ENCODE results near the gene GCNT2.
"Not testable (repeated sequence)": the region's sequence is repeated elsewhere in the genome, so short reads cannot be mapped to it uniquely, and the experiment has no call there.

The GCNT2 gene

GRCh38 chr6:10552270-10552810 is 31.2 kb downstream of the GCNT2 start:
- no peak for DNase-seq

- DNase-seq: no peak
Observed at GRCh38 chr6:10553871-10554270, 32.7 kb downstream of the GCNT2 start.

GRCh38 chr6:10554826-10555225 is 33.7 kb downstream of the GCNT2 start:
- no peak for DNase-seq

GRCh38 chr6:10555625-10556309 is 34.6 kb downstream of the GCNT2 start:
- DNase-seq: no peak

DNA sequence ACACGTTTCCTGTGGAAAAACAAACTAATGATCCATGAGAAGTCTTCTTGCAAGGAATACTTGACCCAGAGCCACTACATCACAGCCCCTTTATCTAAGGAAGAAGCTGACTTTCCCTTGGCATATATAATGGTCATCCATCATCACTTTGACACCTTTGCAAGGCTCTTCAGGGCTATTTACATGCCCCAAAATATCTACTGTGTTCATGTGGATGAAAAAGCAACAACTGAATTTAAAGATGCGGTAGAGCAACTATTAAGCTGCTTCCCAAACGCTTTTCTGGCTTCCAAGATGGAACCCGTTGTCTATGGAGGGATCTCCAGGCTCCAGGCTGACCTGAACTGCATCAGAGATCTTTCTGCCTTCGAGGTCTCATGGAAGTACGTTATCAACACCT is 35.4 kb downstream of the GCNT2 start:
- DNase-seq: no peak

GRCh38 chr6:10556992-10557391 is 35.8 kb downstream of the GCNT2 start:
- no peak for DNase-seq

DNA sequence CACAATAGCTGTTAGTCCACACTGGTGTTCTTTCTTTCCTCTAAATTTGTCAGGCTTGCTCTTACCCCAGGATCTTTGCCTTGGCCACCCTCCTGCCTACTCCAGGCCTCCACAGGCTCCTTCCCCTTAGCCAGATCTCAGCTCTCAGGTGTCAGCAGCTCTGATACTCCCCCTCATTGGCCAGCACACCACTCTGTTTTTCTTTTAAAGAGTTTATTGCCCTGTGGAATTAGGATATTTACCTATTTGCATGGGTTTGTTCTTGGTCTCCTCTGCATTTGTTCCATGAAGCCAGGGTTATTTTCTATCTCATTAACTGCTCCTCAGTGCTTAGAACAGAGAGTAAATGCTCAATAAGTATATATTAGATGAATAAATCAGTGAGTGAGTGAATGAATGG is 36.8 kb downstream of the GCNT2 start:
- DNase-seq: no peak

- no peak for DNase-seq
Observed at GRCh38 chr6:10558565-10558964, 37.4 kb downstream of the GCNT2 start.

GRCh38 chr6:10559522-10560152 is 38.5 kb downstream of the GCNT2 start:
- DNase-seq: no peak

DNA sequence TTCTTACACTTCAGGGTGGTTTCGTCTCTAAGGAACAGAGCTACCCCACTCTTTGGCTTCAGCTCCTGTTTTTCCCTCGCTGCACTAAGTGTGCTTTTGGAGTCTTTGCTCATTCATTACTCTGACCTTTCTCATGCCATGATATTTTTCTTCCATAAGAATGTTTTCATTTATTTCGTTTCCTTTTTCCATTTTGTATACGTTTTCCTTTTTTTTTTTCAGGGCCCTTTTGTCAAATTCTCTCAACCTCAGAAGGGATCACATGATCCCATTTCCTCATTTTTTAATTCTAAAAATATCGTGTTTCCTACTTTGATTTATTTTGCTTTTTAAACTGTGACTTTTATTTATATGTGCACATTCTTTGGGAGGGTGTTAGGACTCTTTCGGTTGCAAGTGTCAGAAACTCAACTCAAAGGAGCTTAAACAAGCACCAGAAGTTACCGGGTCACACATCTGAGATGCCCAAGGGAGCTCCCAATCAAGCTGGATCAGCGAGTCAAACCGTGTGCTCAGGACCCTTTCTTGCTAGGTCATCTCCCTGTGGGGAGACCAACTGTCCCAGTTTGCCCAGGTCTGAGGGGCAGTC is 40.6 kb downstream of the GCNT2 start:
- no peak for DNase-seq

GRCh38 chr6:10564975-10565673 is 44.0 kb downstream of the GCNT2 start:
- no peak for DNase-seq

DNA sequence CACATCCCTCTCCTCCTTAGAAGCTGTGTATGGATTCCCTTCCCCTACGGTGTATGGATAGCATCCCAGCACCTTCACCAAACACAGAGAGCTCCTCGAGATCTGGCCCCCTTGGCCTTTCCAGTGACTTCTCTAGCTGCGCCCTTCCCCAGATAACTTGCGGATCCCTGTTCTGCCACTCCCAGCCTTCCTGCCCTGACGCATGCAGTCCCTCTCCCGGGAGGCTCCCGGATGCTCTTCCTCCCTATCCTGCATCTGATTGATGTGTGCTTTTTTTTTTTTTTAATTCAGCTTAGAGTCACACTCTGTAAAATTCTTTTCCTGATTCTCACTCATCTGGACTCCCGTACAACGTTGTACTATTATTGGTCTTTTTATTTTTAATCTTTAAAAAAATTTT is 44.8 kb downstream of the GCNT2 start:
- no peak for DNase-seq

GRCh38 chr6:10567256-10568026 is 46.3 kb downstream of the GCNT2 start:
- no peak for DNase-seq

DNA sequence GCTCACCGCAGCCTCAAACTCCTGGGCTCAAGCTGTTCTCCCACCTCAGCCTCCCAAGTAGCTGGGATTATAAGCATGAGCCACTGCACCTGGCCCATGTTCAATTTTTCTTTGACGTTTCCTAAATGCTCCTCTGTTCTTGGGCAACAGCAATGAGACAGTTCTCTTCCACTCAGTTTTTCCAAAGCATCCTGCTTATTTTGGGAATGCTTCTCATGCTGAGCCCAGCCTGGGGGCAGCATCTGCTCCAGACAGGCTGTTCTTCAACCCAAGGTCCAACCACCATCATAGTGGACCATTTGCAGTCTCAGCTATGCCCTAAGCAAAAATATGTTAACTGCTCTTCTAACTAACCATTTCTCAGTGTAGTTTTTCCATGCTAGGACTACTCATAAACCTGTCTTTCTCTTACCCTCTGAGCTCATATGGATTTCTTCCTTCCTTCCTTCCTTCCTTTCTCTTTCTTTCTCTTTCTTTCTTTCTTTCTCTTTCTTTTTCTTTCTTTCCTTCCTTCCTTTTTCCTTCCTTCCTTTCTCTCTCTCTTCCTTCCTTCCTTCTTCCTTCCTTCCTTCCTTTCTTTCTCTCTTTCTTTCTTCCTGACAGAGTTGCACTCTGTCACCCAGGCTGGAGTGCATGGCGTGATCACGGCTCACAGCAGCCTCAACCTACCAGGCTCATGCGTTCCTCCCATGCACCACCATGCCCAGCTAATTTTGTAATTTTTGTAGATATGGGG is 48.4 kb downstream of the GCNT2 start:
- no peak for DNase-seq

DNA sequence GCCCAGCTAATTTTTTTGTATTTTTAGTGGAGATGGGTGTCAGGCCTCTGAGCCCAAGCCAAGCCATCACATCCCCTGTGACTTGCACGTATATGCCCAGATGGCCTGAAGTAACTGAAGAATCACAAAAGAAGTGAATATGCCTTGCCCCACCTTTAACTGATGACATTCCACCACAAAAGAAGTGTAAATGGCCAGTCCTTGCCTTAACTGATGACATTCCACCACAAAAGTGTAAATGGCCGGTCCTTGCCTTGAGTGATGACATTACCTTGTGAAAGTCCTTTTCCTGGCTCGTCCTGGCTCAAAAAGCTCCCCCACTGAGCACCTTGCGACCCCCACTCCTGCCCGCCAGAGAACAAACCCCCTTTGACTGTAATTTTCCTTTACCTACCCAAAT is 54.4 kb downstream of the GCNT2 start:
- DNase-seq: not testable (repeated sequence)

DNA sequence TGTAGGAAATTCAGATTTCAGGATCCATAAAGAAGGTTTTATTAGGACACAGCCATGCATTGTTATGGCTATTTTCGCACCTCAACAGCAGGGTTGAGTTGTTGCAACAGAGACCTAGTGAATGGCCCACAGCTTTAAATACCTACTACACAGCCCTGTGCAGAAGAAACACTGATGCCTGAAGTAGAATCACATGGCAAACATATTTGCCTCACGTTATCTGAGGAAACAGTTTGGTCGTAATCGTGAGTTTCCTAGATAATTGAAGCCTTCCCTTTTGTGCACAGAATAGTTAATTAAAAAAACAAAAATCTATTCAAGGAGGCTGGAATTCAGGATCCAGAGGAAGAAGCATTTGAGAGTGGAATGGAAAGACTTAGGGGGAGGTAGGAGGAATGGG is 55.1 kb downstream of the GCNT2 start:
- DNase-seq: no peak

- DNase-seq: no peak
Observed at GRCh38 chr6:10577112-10577511, 56.0 kb downstream of the GCNT2 start.

DNA sequence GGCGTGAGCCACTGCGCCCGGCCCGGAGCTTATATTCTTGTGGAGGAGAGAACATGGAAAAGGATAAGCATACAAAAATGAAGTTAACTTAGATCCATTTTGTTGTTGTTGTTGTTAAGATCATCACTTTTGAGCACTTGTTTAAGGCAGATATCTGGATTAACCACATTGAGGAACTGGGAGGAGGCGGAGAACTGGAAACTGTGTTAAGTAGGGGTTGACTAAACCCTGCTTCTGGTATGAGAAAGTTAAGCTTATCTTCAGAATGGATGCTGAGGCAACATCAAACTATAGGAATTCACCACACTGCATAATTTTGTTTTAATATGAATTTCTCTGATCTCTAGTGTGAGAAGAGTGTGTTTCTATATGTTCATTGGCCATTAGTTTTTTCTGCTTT is 57.6 kb downstream of the GCNT2 start:
- DNase-seq: no peak

DNA sequence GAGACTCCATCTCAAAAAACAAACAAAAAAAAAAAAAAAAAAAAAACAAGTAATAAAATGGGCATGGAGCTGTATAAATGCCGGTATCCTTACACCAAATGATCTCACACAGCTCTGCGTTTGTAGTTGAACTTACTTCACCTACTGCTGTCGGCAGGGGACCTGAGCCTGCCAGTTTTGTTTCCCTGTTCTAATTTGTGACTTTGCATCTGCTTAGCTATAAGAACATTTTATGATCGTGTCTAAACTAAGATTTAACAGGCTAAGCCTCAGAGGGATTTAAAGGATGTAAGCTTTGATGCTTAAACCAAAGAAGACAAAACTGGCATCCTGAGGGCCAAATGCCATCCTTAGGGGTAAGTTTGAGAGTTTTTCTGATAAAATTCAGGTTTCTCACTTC is 58.7 kb downstream of the GCNT2 start:
- no peak for DNase-seq

DNA sequence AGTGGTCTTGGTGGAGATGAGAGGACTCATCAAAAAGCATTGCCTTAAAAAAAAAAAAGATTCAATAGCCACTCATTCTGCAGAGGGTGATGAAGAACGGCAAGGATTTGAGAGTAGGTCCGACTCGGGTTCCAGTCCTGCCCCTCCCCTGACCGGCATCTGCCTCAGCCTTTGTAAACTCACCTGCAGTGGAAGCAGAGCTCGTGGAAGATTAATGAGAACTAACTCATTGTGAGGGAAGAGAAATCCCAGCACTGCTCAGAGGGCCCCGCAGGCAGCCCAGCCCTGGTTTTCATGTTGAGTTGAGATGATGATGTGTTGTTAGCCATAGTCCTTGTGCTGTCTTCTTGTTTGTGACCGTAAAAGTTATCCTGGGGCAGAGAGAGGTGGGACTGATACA is 59.4 kb downstream of the GCNT2 start:
- no peak for DNase-seq

DNA sequence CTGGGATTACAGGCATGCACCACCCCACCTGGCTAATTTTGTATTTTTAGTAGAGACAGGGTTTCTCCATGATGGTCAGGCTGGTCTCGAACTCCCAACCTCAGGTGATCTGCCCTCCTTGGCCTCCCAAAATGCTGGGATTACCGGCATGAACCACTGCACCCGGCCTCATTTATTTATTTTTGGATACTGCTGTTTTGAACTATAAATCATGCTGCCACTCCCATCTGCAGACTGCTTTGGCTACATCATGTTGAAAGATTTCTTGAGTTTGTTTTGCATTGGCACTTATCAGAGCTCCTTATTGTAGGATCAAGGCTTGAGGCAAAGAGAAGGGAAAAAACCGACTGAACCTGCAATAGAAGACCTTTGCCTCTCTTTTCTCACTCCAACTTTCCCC is 60.3 kb downstream of the GCNT2 start:
- DNase-seq: not testable (repeated sequence)

Measured in activated T-cell treated with anti-CD3 and anti-CD28 coated beads, Interleukin-2, amount 50 U/mL, for 48 hours (primary cell).